KMS-11 (cell line): ENCODE data around the gene NOBOX.

Experiments used
- H2AFZ ChIP-seq: fragments of 200-600 bp; sonication (generic); 2 replicates; pipeline ENCODE4 v1.6.1; 2016; ENCODE audit warnings: antibody characterized with exemption, mixed run types, low read depth
- H3K27ac ChIP-seq: fragments of 200-600 bp; sonication (generic); 2 replicates; pipeline ENCODE4 v1.6.1; 2016; ENCODE audit warnings: mild to moderate bottlenecking, mixed run types
- H3K27me3 ChIP-seq: fragments of 200-600 bp; sonication (generic); 2 replicates; pipeline ENCODE4 v1.6.1; 2017; ENCODE audit warnings: mild to moderate bottlenecking, low read depth, mixed run types, moderate library complexity; ENCODE audit not compliant: insufficient read depth
- H3K36me3 ChIP-seq: fragments of 200-600 bp; sonication (generic); 2 replicates; pipeline ENCODE4 v1.6.1; 2017; ENCODE audit warnings: mild to moderate bottlenecking, mixed run types; ENCODE audit not compliant: insufficient read depth
- H3K4me1 ChIP-seq: fragments of 200-600 bp; sonication (generic); 2 replicates; pipeline ENCODE4 v1.6.1; 2016; ENCODE audit warnings: mild to moderate bottlenecking, low read depth, mixed run types; ENCODE audit not compliant: poor library complexity, severe bottlenecking
- H3K4me2 ChIP-seq: fragments of 200-600 bp; sonication (generic); 2 replicates; pipeline ENCODE4 v1.7.0; 2016; ENCODE audit warnings: mild to moderate bottlenecking, mixed run types
- H3K4me3 ChIP-seq: fragments of 200-600 bp; sonication (generic); IDR thresholded peaks from 2 replicates; pipeline ENCODE4 v1.6.1; 2017; ENCODE audit warnings: low read depth, low read length, mixed read lengths; ENCODE audit not compliant: insufficient read depth
- H3K79me2 ChIP-seq: fragments of 200-600 bp; sonication (generic); 2 replicates; pipeline ENCODE4 v1.6.1; 2016; ENCODE audit warnings: low read depth, mixed run types; ENCODE audit not compliant: insufficient read depth
- H3K9ac ChIP-seq: fragments of 200-600 bp; sonication (generic); 2 replicates; pipeline ENCODE4 v1.6.1; 2016; ENCODE audit warnings: mild to moderate bottlenecking, mixed run types
- H4K20me1 ChIP-seq: fragments of 200-600 bp; sonication (generic); 2 replicates; pipeline ENCODE4 v1.6.1; 2016; ENCODE audit warnings: mild to moderate bottlenecking, mixed run types; ENCODE audit not compliant: insufficient read depth
- TF ChIP-seq, protein P1 (sequence below): fragments of 200-600 bp; sonication (generic); conservative IDR thresholded peaks from 2 replicates; pipeline ENCODE4 v1.6.1; 2017; ENCODE audit warnings: low read depth, mild to moderate bottlenecking, antibody characterized with exemption, low read length, moderate library complexity, mixed read lengths

NOBOX gene

DNA sequence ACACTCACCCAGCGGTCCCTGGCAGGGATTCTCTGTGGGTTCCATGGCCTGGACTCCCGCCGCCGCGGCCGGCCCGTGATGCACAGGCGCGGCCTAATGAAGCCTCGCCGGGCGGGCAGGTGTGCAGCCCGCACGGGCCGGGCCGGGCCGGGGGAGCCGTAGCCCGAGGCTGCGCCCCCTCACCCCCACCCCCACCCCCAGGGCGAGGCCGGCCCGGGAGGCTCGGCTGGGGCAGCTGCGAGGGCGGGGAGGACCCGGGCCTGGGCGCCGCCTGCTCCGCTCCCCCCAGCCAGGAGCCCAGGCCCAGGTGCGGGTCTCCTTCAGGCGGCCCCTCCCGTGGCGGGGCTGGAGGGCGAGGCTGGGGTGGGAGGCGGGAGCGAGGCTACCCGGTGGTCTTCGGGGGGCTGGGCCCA, at the start of gene NOBOX:
Gene NOBOX (minus strand): TSS at position 45 of the 413 bp plus-strand sequence.
- Histone ChIP-seq H3K4me3 (no peak within 1 kb of the TSS), H3K9ac (no peak within 1 kb of the TSS), H4K20me1 (no peaks in the 10 kb centered on the region), H3K4me2 (no peak within 1 kb of the TSS), H3K36me3 (no peaks in the 10 kb centered on the region), H3K27ac (no peak within 1 kb of the TSS), H3K27me3 (no peaks in the 10 kb centered on the region), H2AFZ (no peak within 1 kb of the TSS), H3K79me2 (no peaks in the 10 kb centered on the region), H3K4me1 (no peaks in the 10 kb centered on the region)
- TF ChIP-seq, protein P1, sequence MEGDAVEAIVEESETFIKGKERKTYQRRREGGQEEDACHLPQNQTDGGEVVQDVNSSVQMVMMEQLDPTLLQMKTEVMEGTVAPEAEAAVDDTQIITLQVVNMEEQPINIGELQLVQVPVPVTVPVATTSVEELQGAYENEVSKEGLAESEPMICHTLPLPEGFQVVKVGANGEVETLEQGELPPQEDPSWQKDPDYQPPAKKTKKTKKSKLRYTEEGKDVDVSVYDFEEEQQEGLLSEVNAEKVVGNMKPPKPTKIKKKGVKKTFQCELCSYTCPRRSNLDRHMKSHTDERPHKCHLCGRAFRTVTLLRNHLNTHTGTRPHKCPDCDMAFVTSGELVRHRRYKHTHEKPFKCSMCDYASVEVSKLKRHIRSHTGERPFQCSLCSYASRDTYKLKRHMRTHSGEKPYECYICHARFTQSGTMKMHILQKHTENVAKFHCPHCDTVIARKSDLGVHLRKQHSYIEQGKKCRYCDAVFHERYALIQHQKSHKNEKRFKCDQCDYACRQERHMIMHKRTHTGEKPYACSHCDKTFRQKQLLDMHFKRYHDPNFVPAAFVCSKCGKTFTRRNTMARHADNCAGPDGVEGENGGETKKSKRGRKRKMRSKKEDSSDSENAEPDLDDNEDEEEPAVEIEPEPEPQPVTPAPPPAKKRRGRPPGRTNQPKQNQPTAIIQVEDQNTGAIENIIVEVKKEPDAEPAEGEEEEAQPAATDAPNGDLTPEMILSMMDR, result no peak

GRCh38 chr7:144452064-144452463, 48.6 kb upstream of the NOBOX start:
- TF ChIP-seq, protein P1, result no peak
- Histone ChIP-seq H3K4me1 (no peaks in the 10 kb centered on the region), H2AFZ (no peak overlapping the region), H3K27me3 (no peaks in the 10 kb centered on the region), H3K27ac (no peak overlapping the region), H3K36me3 (no peaks in the 10 kb centered on the region), H3K79me2 (no peaks in the 10 kb centered on the region), H3K9ac (no peak overlapping the region), H3K4me2 (no peak overlapping the region), H3K4me3 (no peak overlapping the region), H4K20me1 (no peaks in the 10 kb centered on the region)

GRCh38 chr7:144445590-144445989, 42.1 kb upstream of the NOBOX start:
- no peak overlapping the region for H3K4me2 ChIP-seq
- H3K27me3 ChIP-seq, result no peaks in the 10 kb centered on the region
- no peak overlapping the region for H3K9ac ChIP-seq
- no peak overlapping the region for H3K27ac ChIP-seq
- no peaks in the 10 kb centered on the region for H3K79me2 ChIP-seq
- no peaks in the 10 kb centered on the region for H3K4me1 ChIP-seq
- H2AFZ ChIP-seq, result no peak overlapping the region
- H4K20me1 ChIP-seq, result no peaks in the 10 kb centered on the region
- TF ChIP-seq, protein P1, result no peak
- H3K36me3 ChIP-seq, result no peaks in the 10 kb centered on the region
- H3K4me3 ChIP-seq, result no peak overlapping the region

- H3K4me2 ChIP-seq, result no peak overlapping the region
- H3K36me3 ChIP-seq, result no peaks in the 10 kb centered on the region
- TF ChIP-seq, protein P1, result no peak
- H3K4me3 ChIP-seq, result no peak overlapping the region
- H4K20me1 ChIP-seq, result no peaks in the 10 kb centered on the region
- no peaks in the 10 kb centered on the region for H3K79me2 ChIP-seq
- H3K4me1 ChIP-seq, result no peaks in the 10 kb centered on the region
- no peaks in the 10 kb centered on the region for H3K27me3 ChIP-seq
- H3K27ac ChIP-seq, result no peak overlapping the region
- no peak overlapping the region for H3K9ac ChIP-seq
- no peak overlapping the region for H2AFZ ChIP-seq
These were observed 36.3 kb upstream of the NOBOX start for GRCh38 chr7:144439717-144440205.
